ENCODE results near the gene OLAH. TPM values are rescaled to one million over a fixed set of nuclear protein-coding genes. Genes with fewer than 3 reads are reported as not detected.

Gene OLAH
- total and polyA plus RNA-seq, 2 experiments from 2014 or later = not detected

DNA sequence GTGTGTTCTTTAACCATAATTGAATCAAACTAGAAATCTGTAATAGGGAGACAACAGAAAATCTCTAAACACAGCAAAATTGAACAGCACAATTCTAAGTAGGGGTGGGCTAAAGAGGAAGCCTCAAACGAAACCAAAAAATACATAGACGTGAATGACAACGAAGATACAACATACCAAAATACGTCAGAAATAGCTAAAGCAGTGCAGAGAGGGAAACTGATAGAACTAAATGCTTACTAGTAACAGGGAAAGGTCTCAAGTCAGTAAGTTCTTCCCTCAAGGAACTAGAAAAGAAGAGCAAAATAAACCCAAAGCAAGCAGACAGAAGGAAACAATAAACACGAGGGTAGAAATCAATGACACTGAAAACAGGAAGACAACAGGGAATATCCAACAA is 72.5 kb downstream of the OLAH start:
- WGBS, 2 experiments (ENCODE audit: low coverage in 1 of 2, low lambda C conversion rate in 2 of 2, missing lambda C conversion rate in 2 of 2) = 98 to 99% methylated on average over 5 of the region's 5 CpGs
- peaks cover 11% of the 10 kb centered on the region for H3K4me1 ChIP-seq (ENCODE audit: insufficient read depth)
- in situ Hi-C loops (cut with MboI) = loop anchor here (25.0 kb wide), 1 partner anchor 604 kb away; no protein-coding TSS in a partner anchor

GRCh38 chr10:15118615-15119014 is 74.9 kb downstream of the OLAH start:
- no peak overlapping the region for H3K9ac ChIP-seq
- TF ChIP-seq EZH2 (IDR thresholded peaks at IDR 0.05; ENCODE audit: insufficient read depth, poor library complexity, severe bottlenecking) (no peak), EZH2phosphoT487 (IDR thresholded peaks at IDR 0.05; ENCODE audit: insufficient read depth, low read depth) (no peak)
- no peak overlapping the region for H3K4me3 ChIP-seq
- no peaks in the 10 kb centered on the region for H3K9me3 ChIP-seq (ENCODE audit: low read depth)
- peaks cover 23% of the 10 kb centered on the region for H3K79me2 ChIP-seq (ENCODE audit: insufficient read depth)
- 91 to 100% methylated on average over 1 of the region's 1 CpG for WGBS, 2 experiments (ENCODE audit: low coverage in 1 of 2, low lambda C conversion rate in 2 of 2, missing lambda C conversion rate in 2 of 2)
- peaks cover 30% of the 10 kb centered on the region for H3K36me3 ChIP-seq (ENCODE audit: low read depth)
- no peak overlapping the region for H3K27ac ChIP-seq
- in situ Hi-C loops (cut with MboI) = loop anchor here (25.0 kb wide), 1 partner anchor 606 kb away; no protein-coding TSS in a partner anchor
- no peak overlapping the region for H2AFZ ChIP-seq
- no peak overlapping the region for H3K4me2 ChIP-seq (ENCODE audit: unreplicated experiment)
- peaks cover 31% of the 10 kb centered on the region for H3K4me1 ChIP-seq (ENCODE audit: insufficient read depth)
- peaks cover 27% of the 10 kb centered on the region for H3F3A ChIP-seq (ENCODE audit: insufficient read depth)
- DNase-seq = no peak
- H3K27me3 ChIP-seq (replicated peaks; ENCODE audit: insufficient read depth) = no peaks in the 10 kb centered on the region
- peaks cover 3% of the 10 kb centered on the region; the same call in 1 of the 2 replicates for H3K9me2 ChIP-seq (ENCODE audit: insufficient read depth)
- H4K20me1 ChIP-seq (ENCODE audit: insufficient read depth) = no peaks in the 10 kb centered on the region

More for the DNA sequence above, 72.5 kb downstream of the OLAH start:
- H3K9ac ChIP-seq = no peak overlapping the region
- H3K27ac ChIP-seq = no peak overlapping the region
- peaks cover 3% of the 10 kb centered on the region; the same call in 1 of the 2 replicates for H3K9me2 ChIP-seq (ENCODE audit: insufficient read depth)
- peaks cover 16% of the 10 kb centered on the region; the same call in 1 of the 2 replicates for H3F3A ChIP-seq (ENCODE audit: insufficient read depth)
- H3K27me3 ChIP-seq (replicated peaks; ENCODE audit: insufficient read depth) = no peaks in the 10 kb centered on the region
- no peak overlapping the region for H3K4me3 ChIP-seq
- no peaks in the 10 kb centered on the region for H3K9me3 ChIP-seq (ENCODE audit: low read depth)
- H3K4me2 ChIP-seq (ENCODE audit: unreplicated experiment) = no peak overlapping the region
- no peak overlapping the region for H2AFZ ChIP-seq
- H3K79me2 ChIP-seq (ENCODE audit: insufficient read depth) = peaks cover 23% of the 10 kb centered on the region
- TF ChIP-seq EZH2phosphoT487 (IDR thresholded peaks at IDR 0.05; ENCODE audit: insufficient read depth, low read depth) (no peak), EZH2 (IDR thresholded peaks at IDR 0.05; ENCODE audit: insufficient read depth, poor library complexity, severe bottlenecking) (no peak)
- no peak for DNase-seq
- peaks cover 37% of the 10 kb centered on the region for H3K36me3 ChIP-seq (ENCODE audit: low read depth)
- no peaks in the 10 kb centered on the region for H4K20me1 ChIP-seq (ENCODE audit: insufficient read depth)

DNA sequence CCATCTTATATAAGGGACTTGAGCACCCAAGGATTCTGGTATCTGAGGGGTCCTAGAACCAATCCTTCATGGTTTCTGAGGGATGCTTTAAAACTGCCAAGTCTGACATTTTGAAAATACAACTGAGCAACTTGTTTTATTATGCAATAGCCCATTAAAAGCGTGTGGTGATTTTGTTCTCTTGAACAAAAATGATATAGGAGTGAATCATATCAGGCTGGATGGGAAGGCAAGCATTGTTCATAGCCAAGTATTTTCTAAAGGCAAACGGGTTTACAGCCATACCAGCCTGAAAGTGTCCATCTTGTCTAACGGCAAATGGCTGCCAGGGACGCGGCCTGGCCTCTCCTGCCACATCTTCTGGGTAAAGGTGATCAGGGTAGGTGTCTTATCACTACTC is 76.8 kb downstream of the OLAH start:
- no peaks in the 10 kb centered on the region for H4K20me1 ChIP-seq (ENCODE audit: insufficient read depth)
- no peak overlapping the region for H3K4me3 ChIP-seq
- H2AFZ ChIP-seq = no peak overlapping the region
- DNase-seq = peak; percentile 81
- 60 to 69% methylated on average over 5 of the region's 5 CpGs for WGBS, 2 experiments (ENCODE audit: low coverage in 1 of 2, low lambda C conversion rate in 2 of 2, missing lambda C conversion rate in 2 of 2)
- H3K9me2 ChIP-seq (ENCODE audit: insufficient read depth) = no peaks in the 10 kb centered on the region; the same call in 1 of the 2 replicates
- H3K36me3 ChIP-seq (ENCODE audit: low read depth) = peaks cover 27% of the 10 kb centered on the region
- H3K9ac ChIP-seq = no peak overlapping the region
- H3K4me2 ChIP-seq (ENCODE audit: unreplicated experiment) = peak overlapping the region; percentile 19
- no peaks in the 10 kb centered on the region for H3K9me3 ChIP-seq (ENCODE audit: low read depth)
- no peak for TF ChIP-seq EZH2 (IDR thresholded peaks at IDR 0.05; ENCODE audit: insufficient read depth, poor library complexity, severe bottlenecking)
- no peak for TF ChIP-seq EZH2phosphoT487 (IDR thresholded peaks at IDR 0.05; ENCODE audit: insufficient read depth, low read depth)
- no peaks in the 10 kb centered on the region for H3K27me3 ChIP-seq (replicated peaks; ENCODE audit: insufficient read depth)
- peaks cover 9% of the 10 kb centered on the region; the same call in 1 of the 2 replicates for H3K79me2 ChIP-seq (ENCODE audit: insufficient read depth)
- H3K27ac ChIP-seq = peak overlapping the region; percentile 57
- peaks cover 32% of the 10 kb centered on the region for H3F3A ChIP-seq (ENCODE audit: insufficient read depth)
- peaks cover 37% of the 10 kb centered on the region for H3K4me1 ChIP-seq (ENCODE audit: insufficient read depth)
- in situ Hi-C loops (cut with MboI) = loop anchor here (25.0 kb wide), 1 partner anchor 608 kb away; no protein-coding TSS in a partner anchor

GRCh38 chr10:15121707-15122106 is 78.0 kb downstream of the OLAH start:
- Histone ChIP-seq H3K36me3 (ENCODE audit: low read depth) (peaks cover 20% of the 10 kb centered on the region), H3K27me3 (replicated peaks; ENCODE audit: insufficient read depth) (no peaks in the 10 kb centered on the region), H3F3A (ENCODE audit: insufficient read depth) (peaks cover 32% of the 10 kb centered on the region), H3K4me2 (ENCODE audit: unreplicated experiment) (no peak overlapping the region), H4K20me1 (ENCODE audit: insufficient read depth) (no peaks in the 10 kb centered on the region), H3K27ac (no peak overlapping the region), H3K4me3 (no peak overlapping the region), H3K9me2 (ENCODE audit: insufficient read depth) (no peaks in the 10 kb centered on the region), H2AFZ (no peak overlapping the region), H3K79me2 (ENCODE audit: insufficient read depth) (no peaks in the 10 kb centered on the region; the same call in 1 of the 2 replicates), H3K4me1 (ENCODE audit: insufficient read depth) (peaks cover 37% of the 10 kb centered on the region), H3K9ac (no peak overlapping the region), H3K9me3 (ENCODE audit: low read depth) (no peaks in the 10 kb centered on the region)
- TF ChIP-seq EZH2 (IDR thresholded peaks at IDR 0.05; ENCODE audit: insufficient read depth, poor library complexity, severe bottlenecking) (no peak), EZH2phosphoT487 (IDR thresholded peaks at IDR 0.05; ENCODE audit: insufficient read depth, low read depth) (no peak)
- DNase-seq = no peak
- in situ Hi-C loops (cut with MboI) = loop anchor here (25.0 kb wide), 1 partner anchor 609 kb away; no protein-coding TSS in a partner anchor
- 92 to 100% methylated on average over 1 of the region's 1 CpG for WGBS, 2 experiments (ENCODE audit: low coverage in 1 of 2, low lambda C conversion rate in 2 of 2, missing lambda C conversion rate in 2 of 2)

Data from GM23248 (cell line).